Prostate gland (tissue), 2 donors: ENCODE measurements around the gene PSMB11. TPM values are rescaled to one million over a fixed set of nuclear protein-coding genes. Genes with fewer than 3 reads are reported as not detected.

Experiments
- DNase-seq: peaks from one replicate; pipeline ENCODE4 v3.0.0-alpha.2; 2019; ENCODE audit warnings: low spot score
- H3K27ac ChIP-seq, 2 donors: fragments of 200-600 bp; sonication (generic); 2 replicates each; pipeline ENCODE4 v1.5.1; 2017 to 2019
- H3K27me3 ChIP-seq: fragments of 200-600 bp; sonication (generic); replicated peaks from 2 replicates; pipeline ENCODE4 v1.5.1; 2019; ENCODE audit not compliant: insufficient read depth
- H3K36me3 ChIP-seq, 2 donors: fragments of 200-600 bp; sonication (generic); 1 replicate in 1 of 2; 2 replicates in 1 of 2; pipeline versions ENCODE4 v1.5.1 to v1.8.1; 2017 to 2019
- H3K4me1 ChIP-seq: fragments of 200-600 bp; sonication (generic); replicated peaks from 2 replicates; pipeline ENCODE4 v1.5.1; 2019
- H3K4me3 ChIP-seq, 2 donors: fragments of 200-600 bp; sonication (generic); 2 replicates each; pipeline ENCODE4 v1.5.1; 2017 to 2019
- H3K9me3 ChIP-seq: fragments of 200-600 bp; sonication (generic); 2 replicates; pipeline ENCODE4 v1.5.1; 2017
- CTCF ChIP-seq, 4 experiments: fragments of 200-600 bp in 2 of 4; fragments of 450-650 bp in 2 of 4; sonication (generic) in 2 of 4; IDR thresholded peaks; 1 replicate in 3 of 4; 2 replicates in 1 of 4; pipeline ENCODE4 v1.5.1; 2016 to 2019; ENCODE audit warnings: antibody characterized with exemption in 4 of 4, mild to moderate bottlenecking in 2 of 4, moderate library complexity in 2 of 4
- POLR2A ChIP-seq: fragments of 450-650 bp; IDR thresholded peaks from one replicate; pipeline ENCODE4 v1.6.1; 2016; ENCODE audit warnings: antibody characterized with exemption, mild to moderate bottlenecking
- POLR2AphosphoS5 ChIP-seq: sonication (generic); formaldehyde crosslinking; IDR thresholded peaks from one replicate; pipeline ENCODE4 v1.6.1; 2017; ENCODE audit warnings: antibody characterized with exemption
- WGBS: methylation state at CpG from one replicate; pipeline ENCODE4 v1.1.5; 2018; 5-methylcytosine and 5-hydroxymethylcytosine counted together
- intact Hi-C: fragments of 100-400 bp; cut with DNase I; formaldehyde crosslinking; loops from one replicate; pipeline ENCODE4 v1.14.2; 2022
- total RNA-seq, 2 donors: library from RNA; depleted of rRNA; stranded (reverse); fragments of >200 nt; gene quantifications; one replicate each; pipeline ENCODE4 v1.1.0, GENCODE V29; 2016

PSMB11 gene
- total RNA-seq, 2 donors from 2014 or later, result not detected

- TF ChIP-seq POLR2A, result no peak
- TF ChIP-seq CTCF (IDR thresholded peaks at IDR 0.05), result no peak
- TF ChIP-seq POLR2AphosphoS5, result no peak
- H3K27ac ChIP-seq, result no peak overlapping the region
- H3K9me3 ChIP-seq, result no peaks in the 10 kb centered on the region
- WGBS, result 63% methylated on average over 4 of the region's 4 CpGs
- no peak for DNase-seq
- H3K27me3 ChIP-seq, result no peaks in the 10 kb centered on the region
- intact Hi-C loops, result no loop called here
- no peak overlapping the region for H3K4me3 ChIP-seq
- H3K36me3 ChIP-seq, result no peaks in the 10 kb centered on the region
- no peaks in the 10 kb centered on the region for H3K4me1 ChIP-seq
Measured at GRCh38 chr14:23025151-23025814, 16.7 kb upstream of the PSMB11 start.

- peaks cover 6% of the 10 kb centered on the region for H3K4me1 ChIP-seq
- intact Hi-C loops, result no loop called here
- DNase-seq, result no peak
- H3K36me3 ChIP-seq, result peaks cover 0 to 12% of the 10 kb centered on the region in 2 donors
- H3K9me3 ChIP-seq, result no peaks in the 10 kb centered on the region
- WGBS, result 83% methylated on average over 2 of the region's 2 CpGs
- TF ChIP-seq POLR2A (no peak), CTCF (IDR thresholded peaks at IDR 0.05) (no peak), POLR2AphosphoS5 (no peak)
- H3K27me3 ChIP-seq, result no peaks in the 10 kb centered on the region
- no peak overlapping the region for H3K27ac ChIP-seq
- H3K4me3 ChIP-seq, result no peak overlapping the region
Measured at GRCh38 chr14:23028799-23029198, 13.2 kb upstream of the PSMB11 start.

GRCh38 chr14:23030936-23031335 lies 11.1 kb upstream of the PSMB11 start:
- intact Hi-C loops, result no loop called here
- H3K4me1 ChIP-seq, result peaks cover 6% of the 10 kb centered on the region
- H3K27me3 ChIP-seq, result no peaks in the 10 kb centered on the region
- H3K27ac ChIP-seq, result no peak overlapping the region
- TF ChIP-seq CTCF (IDR thresholded peaks at IDR 0.05), result no peak
- no peak for TF ChIP-seq POLR2A
- no peak for TF ChIP-seq POLR2AphosphoS5
- no peak overlapping the region for H3K4me3 ChIP-seq
- H3K9me3 ChIP-seq, result no peaks in the 10 kb centered on the region
- H3K36me3 ChIP-seq, result peaks cover 0 to 12% of the 10 kb centered on the region in 2 donors
- no peak for DNase-seq
- over 99% methylated on average over 4 of the region's 4 CpGs for WGBS

GRCh38 chr14:23033251-23033727 lies 8.7 kb upstream of the PSMB11 start:
- no peak for DNase-seq
- H3K9me3 ChIP-seq, result no peaks in the 10 kb centered on the region
- 88% methylated on average over 10 of the region's 10 CpGs for WGBS
- no peak overlapping the region for H3K4me3 ChIP-seq
- H3K27ac ChIP-seq, result no peak overlapping the region
- peaks cover 0 to 12% of the 10 kb centered on the region in 2 donors for H3K36me3 ChIP-seq
- H3K4me1 ChIP-seq, result peaks cover 6% of the 10 kb centered on the region
- no peaks in the 10 kb centered on the region for H3K27me3 ChIP-seq
- intact Hi-C loops, result no loop called here
- TF ChIP-seq CTCF (IDR thresholded peaks at IDR 0.05), result no peak
